Stimulated activated CD4-positive, alpha-beta T cell treated with anti-CD3 and anti-CD28 coated beads, Interleukin-1b, Interleukin-23, amount 100 ng/mL, for 1 hour (primary cell): ENCODE data around the gene CHST3.
"Not testable (repeated sequence)": the region's sequence is repeated elsewhere in the genome, so short reads cannot be mapped to it uniquely, and the experiment has no call there.

Experiments used
- DNase-seq, 2 donors: peaks; one replicate each; pipeline ENCODE4 v3.0.0-alpha.2; 2020; ENCODE audit warnings: low read depth in 2 of 2

CHST3 gene

DNA sequence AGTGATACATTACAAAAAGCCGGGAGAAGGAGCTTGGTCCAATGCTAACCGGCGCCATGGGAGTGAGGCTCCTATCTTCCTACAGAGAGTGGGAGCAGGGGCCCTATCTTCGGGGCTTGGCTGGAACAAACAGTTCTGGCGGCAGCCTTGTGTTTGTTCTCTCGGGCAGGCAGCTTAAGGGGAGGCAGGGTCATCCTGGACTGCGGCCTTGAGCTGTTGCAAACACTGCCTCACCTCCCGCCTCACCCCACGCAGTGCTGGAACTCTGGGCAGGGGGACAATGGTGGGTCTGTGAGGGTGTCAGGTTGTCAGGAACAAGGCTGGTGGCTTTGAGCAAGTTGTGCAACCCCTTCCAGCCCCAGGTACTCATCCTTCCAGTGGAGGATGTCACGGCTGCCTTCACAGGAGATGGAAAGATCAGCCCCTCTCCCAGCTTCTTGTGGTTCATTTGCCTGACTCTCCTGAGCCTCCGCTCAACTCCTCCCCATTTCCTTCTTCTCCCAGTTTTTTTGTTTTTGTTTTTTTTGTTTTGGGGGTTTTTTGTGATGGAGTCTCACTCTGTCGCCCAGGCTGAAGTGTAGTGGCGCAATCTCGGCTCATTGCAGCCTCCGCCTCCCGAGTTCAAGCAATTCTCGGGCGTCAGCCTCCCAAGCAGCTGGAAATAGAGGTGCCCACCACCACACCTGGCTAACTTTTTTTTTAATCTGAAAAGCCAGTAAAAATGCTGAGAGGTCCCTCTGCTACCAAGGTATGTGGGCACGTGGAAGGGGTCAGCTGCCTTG is 66.8 kb downstream of the CHST3 start:
- DNase-seq = no peak

DNA sequence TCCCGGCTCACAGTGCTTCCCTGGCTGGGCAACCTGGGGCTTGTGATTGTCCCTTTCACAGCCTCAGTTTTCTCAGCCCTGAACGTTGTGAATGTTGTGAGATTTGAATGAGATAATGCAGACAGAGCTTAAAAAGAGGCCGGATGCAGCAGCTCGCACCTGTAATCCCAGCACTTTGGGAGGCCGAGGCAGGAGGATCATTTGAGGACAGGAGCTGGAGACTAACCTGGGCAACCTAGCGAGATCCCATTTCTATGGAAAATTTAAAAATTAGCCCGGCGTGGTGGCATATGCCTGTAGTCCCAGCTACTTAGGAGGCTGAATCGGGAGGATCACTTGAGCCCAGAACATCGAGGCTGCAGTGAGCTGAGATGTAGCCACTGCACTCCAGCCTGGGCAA is 67.5 kb downstream of the CHST3 start:
- no peak for DNase-seq

DNA sequence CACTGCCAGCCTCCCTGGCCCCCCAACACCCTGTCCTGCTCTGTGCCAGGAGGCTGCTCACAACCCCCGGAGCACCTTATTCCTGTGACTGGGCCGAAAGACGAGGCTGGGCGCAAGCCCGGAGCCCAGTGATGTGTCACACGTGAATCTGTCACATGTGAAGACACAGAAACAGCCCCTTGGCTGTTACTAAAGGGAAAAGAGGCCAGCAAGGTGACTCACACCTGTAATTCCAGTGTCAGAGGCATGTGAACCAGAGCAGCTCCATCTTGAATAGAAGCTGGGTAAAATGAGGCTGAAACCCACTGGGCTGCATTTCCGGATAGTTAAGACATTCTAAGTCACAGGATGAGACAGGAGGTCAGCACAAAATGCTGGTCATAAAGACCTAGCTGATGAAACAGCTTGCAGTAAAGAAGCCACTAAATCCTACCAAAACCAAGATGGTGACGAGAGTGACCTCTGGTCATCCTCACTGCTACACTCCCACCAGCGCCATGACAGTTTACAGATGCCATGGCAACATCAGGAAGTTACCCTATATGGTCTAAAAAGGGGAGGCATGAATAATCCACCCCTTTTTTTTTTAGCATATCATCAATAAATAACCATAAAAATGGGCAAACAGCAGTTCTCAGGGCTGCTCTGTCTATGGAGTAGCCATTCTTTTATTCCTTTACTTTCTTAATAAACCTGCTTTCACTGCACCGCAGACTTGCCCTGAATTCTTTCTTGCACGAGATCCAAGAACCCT is 68.4 kb downstream of the CHST3 start:
- not testable (repeated sequence) for DNase-seq

DNA sequence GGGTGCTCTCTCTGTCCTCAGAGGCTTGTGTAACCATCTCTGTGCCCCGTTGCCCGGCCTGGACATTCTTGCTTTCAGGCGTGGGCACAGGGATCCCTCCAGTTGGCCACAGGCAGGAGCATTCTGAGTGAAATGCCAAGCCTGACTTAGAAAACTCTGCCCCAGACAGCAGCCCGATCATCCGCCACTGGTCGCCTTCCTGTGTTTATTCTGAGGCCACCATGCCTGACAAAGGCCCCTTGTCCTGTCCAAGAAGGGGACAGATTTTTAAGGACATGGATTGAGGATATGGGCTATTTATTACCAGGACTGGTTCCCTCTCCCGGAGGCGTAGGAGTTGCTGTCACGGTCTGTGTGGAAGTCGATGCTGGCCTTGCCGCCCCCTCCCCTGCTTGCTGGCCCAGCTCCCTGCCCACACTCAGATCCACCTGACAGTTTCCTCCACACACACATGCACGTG is 69.9 kb downstream of the CHST3 start:
- DNase-seq = no peak

DNA sequence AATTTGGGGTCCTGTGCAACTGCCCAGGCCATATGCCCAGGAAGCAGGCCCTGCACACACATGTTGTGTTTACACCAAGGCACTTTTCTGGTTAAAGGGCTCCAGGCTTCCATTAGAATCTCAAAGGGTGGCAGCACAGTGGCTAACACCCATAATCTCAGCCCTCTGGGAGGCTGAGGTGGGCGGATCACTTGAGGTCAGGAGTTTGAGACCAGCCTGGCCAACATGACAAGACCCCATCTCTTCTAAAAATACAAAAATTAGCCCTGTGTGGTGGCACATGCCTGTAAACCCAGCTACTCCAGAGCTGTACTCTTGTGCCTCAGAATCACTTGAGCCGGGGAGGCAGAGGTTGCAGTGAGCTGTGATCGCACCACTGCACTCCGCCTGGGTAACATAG is 70.6 kb downstream of the CHST3 start:
- no peak for DNase-seq

DNA sequence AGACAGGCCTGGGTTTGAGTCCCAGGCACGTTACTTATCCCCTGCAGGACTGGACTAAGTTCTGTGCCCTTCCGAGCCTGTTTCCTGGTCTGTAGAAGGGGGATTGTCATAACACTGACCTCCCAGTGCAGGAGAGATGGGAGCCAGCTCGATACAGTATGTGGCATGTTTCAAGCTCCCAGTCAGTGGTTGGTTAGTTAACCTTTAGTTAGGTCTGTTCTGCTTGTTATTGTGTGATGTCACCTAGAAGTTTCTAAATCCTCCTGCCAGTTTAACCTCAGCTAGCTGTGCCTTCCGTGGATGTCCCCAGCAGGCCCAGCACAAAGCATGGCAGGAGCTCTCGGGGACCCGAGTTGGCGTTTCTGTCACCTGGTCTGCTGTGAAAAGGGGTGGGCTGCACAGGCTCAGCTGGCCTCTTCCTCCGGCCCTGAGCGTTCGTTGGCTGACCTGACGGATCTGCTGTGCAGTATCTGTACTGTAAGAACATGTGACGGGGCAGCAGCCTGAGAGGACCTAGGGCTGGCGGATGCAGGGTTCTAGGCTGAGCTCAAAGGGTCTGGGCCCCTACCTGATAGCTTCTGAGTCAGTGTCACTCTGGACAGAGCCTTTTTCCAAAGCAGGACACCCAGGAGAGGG is 71.2 kb downstream of the CHST3 start:
- no peak for DNase-seq

DNA sequence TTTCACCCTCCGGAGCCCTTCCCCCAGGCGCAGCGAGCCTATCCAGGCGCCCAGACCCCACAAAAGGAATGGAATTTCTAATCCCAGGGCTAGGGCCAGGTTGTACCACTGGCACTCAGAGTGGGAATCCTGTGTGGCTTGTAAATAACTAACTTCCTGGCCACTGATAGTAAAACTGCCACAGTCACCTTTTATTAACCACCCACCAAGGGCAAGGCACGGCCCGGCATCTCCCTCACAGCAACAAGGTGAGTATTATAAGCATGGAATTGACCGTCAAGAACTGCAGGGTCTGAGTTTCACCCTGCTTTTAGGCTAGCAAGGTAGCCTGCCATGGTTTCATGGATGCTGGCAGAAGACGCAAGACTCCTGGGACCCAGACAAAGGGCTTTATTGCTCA is 73.1 kb downstream of the CHST3 start:
- DNase-seq = no peak

DNA sequence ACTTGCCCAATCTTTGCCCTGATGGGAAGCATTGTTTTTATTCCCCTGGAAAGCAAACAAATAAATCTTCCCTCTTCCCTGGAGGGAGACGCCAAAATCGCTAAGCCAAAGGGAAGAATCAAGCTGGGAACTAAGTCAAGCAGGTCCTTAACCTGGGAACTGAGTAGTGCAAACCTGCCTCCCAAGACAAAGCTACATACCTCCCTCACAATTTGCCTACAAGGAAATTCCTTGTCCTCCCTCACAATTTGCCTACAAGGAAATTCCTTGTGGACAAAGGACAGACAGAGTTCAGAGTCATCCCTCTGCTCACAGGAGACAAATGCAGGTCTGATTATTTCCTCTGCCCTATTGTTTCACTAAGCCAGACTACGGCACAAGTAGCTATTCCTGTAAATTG is 73.6 kb downstream of the CHST3 start:
- no peak for DNase-seq

DNA sequence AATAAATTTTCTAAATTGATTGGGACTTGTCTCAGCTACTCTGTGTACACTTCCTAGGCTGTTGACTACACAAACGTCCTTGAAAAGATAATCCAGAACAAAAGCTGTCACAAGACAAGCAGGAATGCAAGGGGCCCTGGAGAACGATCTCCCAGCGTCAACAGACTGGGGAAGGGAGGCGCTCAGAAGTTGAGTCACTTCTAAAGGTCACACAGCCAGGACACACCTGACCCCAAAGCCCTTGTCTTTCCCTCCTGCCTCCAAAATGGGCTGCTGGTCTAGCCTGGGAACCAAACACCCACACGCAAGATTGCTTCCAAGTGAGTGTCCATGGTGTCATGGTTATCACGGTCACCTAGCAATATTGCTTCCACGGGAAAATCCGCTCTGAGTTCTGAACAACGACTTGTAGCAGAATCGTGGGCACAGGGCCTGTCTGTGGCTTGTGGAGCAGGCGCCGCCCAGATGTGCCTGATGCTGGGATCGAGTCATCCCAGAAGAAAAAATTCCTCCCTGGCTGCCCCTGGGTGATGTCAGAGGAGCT is 74.3 kb downstream of the CHST3 start:
- DNase-seq = no peak

DNA sequence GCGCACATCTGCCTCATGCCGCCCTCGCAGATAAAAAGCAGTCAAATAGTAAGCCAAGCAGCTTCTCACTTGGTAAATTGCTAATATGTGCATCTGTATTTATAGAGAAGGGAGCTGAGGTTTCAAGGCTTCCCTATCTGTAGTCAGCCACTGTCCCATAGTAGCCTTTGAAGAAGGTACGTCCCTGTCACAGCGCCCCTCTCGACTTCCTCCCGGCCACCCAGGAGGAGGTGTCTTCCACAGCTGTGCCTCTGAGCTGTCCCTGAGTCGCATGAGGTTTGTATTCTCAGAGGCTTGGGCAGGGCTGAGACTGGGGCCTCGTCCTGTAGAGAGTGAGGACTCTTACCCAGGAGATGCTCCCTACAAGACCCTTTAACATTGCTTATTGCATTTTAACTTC is 75.2 kb downstream of the CHST3 start:
- no peak for DNase-seq

DNA sequence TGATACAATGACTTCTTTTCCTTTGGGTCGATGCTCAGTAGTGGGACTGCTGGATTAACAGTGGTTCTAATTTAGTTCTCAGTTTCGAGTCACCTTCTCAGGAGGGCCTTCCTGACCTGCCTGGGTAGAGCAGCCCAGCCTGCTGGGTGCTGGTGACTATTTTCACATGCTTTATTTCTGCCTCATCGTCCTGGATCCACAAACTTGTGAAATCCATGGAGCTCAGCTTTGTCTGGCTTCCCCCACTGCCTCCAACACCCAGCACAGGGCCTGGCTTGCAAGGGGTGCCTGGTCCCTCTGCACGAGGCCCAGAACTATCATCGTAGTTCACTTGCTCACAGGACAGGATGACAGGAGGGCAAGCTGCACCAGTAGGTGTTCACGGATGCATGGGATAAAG is 77.3 kb downstream of the CHST3 start:
- no peak for DNase-seq

DNA sequence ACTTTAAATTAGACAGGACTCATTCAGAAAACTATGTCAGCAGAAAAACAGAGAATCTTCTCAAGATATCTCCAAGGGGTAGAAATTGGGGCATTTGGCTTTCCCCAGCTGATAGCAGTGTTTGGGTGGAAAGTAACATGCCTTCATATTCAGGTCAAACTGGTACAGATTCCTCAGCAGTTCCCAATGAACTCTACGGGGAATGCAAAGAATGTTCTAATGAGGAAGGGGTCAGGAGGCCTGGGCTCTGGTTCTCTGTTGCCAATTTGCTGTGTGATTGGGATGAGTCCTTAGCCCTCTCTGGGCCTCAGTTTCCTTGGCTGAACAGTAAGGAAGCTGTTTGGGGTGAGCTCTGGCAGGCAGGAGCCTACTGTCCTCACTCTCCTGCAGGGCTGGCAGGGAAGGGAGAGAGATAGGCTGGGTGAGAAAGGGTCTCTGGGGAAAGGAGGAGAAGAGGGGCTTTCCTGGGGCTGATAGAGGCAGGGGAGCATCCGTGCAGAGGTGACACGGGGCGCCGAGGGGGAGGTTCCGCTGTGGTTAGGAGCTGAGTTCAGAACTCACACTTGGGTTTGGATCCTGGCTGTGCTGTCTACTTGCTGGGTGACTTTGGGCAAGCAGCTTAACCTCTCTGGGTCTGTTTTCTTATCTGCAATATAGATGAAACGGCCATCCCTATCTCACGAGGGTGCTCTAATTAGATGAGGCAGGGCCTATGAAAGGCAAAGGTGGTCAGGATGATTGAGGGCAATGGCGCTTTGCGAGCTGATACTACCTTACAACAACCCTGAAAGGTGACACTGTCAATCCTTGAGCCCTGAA is 79.0 kb downstream of the CHST3 start:
- DNase-seq = no peak

DNA sequence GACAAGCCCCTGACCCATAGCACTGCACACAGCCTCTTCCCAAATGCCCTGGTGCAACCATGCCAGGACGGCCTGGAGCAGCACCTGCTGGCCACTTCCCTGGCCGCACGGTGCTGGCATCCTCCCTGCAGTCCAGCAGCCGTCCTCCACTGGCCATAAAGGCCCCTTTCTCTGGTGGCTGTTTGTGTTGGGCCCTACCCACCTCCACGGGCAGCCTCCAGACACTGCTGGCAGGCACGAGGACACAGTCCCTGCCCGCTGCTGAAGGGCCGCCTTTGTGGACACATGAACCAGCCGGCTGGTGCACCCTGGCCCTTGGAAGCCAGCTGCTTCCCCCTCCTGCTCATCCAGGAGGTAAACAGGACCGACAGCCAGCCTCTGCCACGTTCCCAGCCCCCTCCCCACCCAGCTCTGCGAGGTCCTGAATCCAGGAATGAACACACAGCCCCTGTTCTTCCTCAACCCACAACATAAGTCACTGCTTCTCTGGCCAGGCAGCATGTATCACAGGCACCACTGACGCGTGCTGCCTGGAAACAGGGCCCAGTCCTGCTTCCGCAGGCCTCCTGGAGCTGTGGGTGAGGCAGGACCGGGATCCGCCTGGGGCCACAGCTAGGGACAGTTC is 80.3 kb downstream of the CHST3 start:
- no peak for DNase-seq

DNA sequence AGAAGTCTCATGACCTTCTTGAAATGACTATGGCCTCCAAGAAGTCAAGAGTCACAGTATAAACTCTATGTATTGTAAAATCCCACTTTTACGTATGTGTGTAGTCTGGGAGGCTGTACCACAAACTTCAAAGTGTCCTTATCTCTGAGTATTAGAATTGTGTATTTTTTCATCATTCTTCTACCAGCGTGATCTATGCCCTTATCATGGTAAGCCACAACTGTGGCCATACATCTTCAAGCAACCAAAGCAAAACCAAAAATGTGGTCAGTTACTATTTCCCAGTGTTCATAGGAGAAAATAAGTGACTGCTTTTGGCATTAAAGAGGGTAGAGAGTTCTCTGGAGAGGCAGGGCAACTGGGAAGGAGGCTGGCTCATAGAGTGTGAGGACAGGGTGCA is 81.4 kb downstream of the CHST3 start:
- no peak for DNase-seq

DNA sequence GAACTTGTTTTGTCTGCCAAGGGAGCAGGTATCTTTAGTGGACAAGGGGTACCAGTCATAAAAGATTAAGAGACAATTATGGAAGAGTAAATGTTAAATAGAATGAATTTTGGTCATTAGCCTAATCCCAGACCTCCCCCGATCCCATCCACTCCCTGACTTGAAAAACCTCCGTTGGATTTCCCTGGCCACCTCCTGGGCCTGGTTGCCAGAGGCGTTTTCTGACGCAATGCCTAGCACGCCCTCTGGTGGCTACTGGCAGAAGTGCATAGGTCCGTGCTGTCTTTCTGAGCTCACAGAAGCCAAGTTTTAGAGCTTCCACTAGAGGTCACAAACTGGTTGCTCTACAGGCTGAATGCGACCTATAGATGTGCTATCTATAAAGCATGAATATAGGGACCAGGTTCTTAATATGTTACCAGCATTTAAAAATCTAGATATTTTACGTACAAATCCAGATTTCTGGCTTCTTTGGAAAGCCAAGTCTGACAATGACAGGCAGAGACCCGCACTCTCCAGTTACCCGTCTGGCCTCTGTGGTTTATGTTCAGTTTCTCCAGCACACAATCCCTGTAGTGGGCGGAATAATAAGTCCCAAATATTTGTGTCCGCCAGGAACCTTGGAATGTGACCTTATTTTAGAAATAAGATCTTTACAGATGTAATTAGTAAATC is 84.4 kb downstream of the CHST3 start:
- peak; percentile 80 to 87 for DNase-seq

DNA sequence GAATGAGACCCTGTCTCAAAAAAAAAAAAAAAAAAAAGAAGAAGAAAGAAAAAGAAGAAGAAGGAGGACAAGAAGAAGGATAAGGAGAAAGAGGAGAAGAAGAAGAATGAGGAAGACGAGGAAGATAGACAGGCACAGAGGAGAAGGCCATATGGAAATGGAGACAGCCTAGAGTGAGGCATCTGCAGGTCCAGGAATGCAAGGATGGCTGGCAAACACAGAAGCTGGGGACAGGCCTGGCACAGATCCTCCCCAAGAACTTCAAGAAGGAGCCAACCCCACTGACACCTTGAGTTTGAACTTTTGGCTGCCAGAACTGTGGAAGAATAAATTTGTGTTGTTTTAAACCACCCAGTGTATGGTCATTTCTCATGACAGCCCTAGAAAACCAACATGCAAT is 85.3 kb downstream of the CHST3 start:
- DNase-seq = no peak

DNA sequence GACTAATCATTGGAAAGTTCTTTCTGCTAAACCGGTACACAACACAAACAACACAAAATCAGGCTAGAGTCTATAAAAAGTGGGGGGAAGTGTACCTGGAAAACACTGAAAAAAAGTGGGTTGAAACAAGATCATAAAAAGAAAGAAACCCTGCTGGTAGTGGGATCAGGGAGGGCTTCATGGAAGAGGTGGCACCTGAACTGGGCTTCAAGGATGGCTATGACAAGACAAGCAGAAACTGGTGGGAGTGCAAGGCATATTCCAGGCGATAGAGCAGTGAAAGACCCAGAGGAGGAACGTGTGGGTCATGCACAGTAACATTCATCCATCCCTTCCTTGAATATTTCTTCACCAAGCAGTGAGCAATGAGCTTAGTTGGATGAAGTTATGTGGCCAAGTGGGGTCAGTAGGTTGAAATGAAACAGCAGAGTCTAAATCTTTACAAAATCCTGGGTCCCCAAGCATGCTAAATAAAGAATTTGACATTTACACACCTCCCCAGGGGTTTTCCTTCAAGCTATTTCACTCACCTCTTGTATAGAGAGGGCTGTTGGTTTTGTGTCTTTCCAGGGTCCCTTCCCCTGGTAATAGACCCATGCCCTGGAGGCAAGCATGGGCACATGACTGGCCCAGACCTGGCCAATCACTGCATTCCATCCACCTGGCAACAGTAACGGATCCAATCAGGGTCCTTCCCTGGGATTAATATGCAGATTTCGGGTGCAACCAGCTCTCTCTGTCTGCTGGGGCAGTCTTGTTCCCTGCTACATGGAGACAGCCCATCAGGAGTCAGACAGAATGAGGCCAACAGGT is 86.0 kb downstream of the CHST3 start:
- DNase-seq = no peak

DNA sequence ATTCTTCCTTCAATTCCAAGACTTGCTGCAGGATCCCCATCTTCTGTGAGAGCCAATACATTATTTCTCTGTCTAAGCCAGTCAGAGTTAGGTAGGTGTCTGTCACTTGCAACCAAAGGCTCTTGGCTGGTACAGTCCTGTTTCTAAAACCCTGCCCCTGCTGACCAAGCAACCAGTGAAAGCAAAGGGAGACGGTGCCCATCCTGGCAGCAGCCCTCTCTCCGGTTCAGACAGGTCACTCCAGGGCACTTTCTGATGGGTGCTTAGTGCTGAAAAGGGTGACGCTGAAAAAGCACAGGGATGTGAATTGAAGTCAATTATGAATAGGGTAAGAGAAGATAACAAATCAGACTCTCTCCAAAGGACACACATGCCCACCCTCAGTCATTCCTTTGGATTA is 86.7 kb downstream of the CHST3 start:
- DNase-seq = no peak

DNA sequence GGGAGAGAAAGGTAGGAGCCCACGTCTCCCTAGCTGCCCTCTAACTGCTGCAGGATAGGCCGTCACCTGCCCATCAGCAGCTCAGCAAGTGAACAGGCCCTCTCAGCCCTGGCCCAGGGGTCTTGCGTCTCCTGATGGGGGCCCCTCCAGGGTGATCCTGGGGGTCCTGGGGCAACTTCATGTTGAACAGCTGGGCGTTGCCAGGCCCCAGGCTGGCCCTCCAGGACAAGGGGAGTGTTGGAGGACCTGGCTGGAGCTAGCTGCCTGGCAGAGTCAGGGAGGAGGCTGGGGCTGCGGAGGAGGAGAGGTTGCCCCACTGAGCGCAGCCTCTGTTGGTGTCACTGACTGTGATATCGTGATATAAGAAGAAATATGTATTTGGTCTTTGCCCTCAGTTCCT is 89.5 kb downstream of the CHST3 start:
- DNase-seq = no peak

DNA sequence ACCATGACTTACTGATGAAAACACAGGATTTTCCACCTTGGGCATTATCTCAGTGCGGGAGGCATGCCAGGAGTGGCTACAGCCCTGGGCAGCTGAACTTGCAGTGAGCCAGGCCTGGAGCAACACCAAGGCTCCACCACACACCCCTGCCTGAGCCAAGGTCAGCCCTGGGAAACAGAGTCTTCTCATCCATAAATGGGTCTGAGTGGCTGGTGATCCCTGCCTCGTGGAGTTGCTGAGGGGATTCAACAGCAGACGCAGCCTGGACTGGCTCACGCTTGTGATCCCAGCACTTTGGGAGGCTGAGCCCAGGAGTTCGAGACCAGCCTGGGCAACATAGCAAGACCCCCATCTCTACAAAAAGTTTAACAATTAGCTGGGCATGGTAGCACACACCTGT is 91.9 kb downstream of the CHST3 start:
- DNase-seq = no peak
